NCI-H526 (cell line): Measurements from ENCODE around the gene FGFRL1.

Experiments
- DNase-seq, 2 experiments: peaks; one replicate each; lab custom pipeline; 2025; lab: John Stamatoyannopoulos, UW

The FGFRL1 gene

DNA sequence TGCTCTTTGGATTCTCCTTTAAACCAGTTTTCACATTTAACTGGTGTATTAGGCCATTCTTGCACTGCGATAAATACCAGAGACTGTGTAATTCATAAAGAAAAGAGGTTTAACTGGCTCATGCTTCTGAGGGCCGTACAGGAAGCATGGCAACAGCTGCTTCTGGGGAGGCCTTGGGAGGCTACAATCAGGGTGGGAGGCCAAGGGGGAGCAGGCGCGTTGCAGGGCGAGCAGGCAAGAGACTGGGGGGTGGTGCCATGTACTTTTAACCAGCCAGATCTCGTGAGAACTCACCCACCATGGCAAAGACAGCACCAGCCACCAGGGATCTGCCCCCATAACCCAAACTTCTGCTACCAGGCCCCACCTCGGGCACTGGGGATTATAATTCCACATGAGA lies 63.8 kb downstream of the FGFRL1 start:
- no peak for DNase-seq

DNA sequence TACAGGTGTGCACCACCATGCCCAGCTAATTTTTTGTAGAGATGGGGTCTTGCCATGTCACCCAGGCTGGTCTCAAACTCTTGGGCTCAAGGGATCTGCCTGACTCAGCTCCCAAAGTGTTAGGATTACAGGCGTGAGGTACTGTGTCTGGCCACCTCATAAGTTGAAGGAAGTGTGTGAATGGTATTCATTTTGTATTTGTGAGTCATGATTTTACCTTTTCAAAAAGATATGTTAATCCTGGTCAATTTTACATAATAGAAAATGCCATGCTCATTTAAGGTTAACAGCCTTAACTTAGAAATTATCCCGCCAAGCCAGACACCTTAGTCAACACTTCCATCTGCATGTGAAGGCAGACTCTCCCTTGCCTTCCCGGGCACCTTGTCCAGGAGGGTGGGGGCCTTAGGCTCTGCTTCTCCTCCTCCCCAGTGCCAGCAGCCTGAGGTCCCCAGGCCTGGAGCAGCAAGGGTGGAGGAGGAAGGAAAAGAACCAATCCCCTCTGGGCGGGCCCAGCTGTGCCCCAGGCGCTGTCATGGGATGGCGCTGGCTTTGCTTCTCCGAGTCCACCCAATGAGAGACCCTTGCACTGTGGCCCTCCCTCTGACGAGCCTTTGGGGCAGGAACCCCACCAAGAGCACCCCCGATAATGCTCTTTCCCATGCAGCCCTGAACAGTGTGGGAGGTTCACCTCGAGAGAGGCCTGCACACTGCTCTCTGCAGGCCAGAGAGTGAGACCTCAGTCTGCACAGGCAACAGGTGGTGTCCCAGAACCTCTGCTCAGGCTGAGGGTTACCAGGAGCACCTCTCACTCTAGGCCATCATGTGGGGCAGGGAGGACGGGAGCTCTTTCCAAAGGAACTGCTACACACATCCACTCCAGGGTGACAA lies 64.6 kb downstream of the FGFRL1 start:
- no peak for DNase-seq
